Neural cell (in vitro differentiated cells): ENCODE results near the gene DUS2.

Experiments
- CTCF ChIP-seq: fragments of 450-650 bp; IDR thresholded peaks from 2 replicates; pipeline ENCODE4 v1.5.1; 2014; ENCODE audit warnings: antibody characterized with exemption, mild to moderate bottlenecking, moderate library complexity; ENCODE audit not compliant: poor library complexity, severe bottlenecking
- POLR2AphosphoS5 ChIP-seq: IDR thresholded peaks from 2 replicates; pipeline ENCODE4 v1.6.1; 2012
- RAD21 ChIP-seq: fragments of 450-650 bp; conservative IDR thresholded peaks from 2 replicates; pipeline ENCODE4 v1.6.1; 2014; ENCODE audit warnings: antibody characterized with exemption, mild to moderate bottlenecking, moderate library complexity
- REST ChIP-seq: IDR thresholded peaks from 2 replicates; pipeline ENCODE4 v1.6.1; 2012; ENCODE audit warnings: borderline replicate concordance
- TAF1 ChIP-seq: IDR thresholded peaks from 2 replicates; pipeline ENCODE4 v1.6.1; 2012; ENCODE audit warnings: low read depth

GRCh38 chr16:68128577-68129305 is 105.7 kb downstream of the DUS2 start:
- TF ChIP-seq POLR2AphosphoS5, result no peak
- TF ChIP-seq CTCF, result no peak
- no peak for TF ChIP-seq REST
- TF ChIP-seq RAD21, result no peak
- TF ChIP-seq TAF1, result no peak
